Renal pelvis (tissue), 4 donors: ENCODE data around the gene ARMH3. TPM values are rescaled to one million over a fixed set of nuclear protein-coding genes. Genes with fewer than 3 reads are reported as not detected.
"Not testable (repeated sequence)": the region's sequence is repeated elsewhere in the genome, so short reads cannot be mapped to it uniquely, and the experiment has no call there.

Source experiments
- DNase-seq: peaks from one replicate; pipeline ENCODE4 v3.0.0-alpha.2; 2013
- polyA plus RNA-seq, 3 donors: library from polyadenylated mRNA; unstranded; fragments of 120-200 nt; gene quantifications; one replicate each; pipeline ENCODE4 v1.2.1, GENCODE V29; 2013; ENCODE audit not compliant: insufficient read length in 3 of 3

Gene ARMH3
- polyA plus RNA-seq, 3 donors: 16.6 to 20.0 (median 19.6) TPM

DNA sequence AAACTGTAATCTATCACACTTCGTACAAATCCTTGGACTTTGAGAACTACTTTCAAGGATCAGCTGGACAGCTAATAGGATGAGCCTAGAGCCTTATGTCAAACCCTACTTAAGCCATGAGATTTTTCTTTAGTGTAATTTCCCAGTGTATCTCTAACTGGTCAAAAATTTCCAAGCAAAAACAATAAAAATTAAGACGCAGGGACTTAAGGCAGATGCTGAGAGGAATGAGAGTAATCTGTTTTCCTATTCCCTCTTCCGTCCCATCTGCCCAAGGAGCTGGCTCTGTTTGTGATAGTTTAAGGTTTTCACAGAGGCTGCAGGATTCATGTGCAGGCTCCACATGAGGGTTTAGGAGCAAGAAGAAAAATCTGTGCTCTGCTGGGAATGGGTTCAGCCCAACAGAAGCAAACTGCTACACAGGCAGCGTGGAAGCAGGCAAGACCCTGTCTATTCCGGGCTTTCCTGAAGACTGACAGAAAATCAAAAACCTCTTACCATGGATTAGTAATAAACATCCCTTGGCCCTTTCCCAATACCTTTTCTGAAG lies 62.2 kb downstream of the ARMH3 start:
- no peak for DNase-seq

DNA sequence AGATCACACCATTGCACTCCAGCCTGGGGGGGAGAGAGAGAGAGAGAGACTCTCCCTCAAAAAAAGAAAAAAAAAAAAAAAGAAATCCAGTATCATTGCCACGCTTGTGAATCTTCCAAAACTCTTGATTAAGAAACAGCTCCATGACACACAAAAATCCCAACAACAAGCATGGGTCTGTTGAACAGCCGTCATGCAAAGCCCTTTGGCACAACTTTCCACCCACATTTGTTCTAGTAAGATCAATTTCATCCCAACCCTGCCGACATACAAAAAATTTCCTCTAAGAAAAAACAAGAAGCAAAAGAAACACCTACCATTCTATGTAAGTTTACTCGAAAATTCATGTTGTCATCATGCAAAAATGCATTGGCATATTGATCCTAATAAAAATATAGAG lies 62.8 kb downstream of the ARMH3 start:
- no peak for DNase-seq

DNA sequence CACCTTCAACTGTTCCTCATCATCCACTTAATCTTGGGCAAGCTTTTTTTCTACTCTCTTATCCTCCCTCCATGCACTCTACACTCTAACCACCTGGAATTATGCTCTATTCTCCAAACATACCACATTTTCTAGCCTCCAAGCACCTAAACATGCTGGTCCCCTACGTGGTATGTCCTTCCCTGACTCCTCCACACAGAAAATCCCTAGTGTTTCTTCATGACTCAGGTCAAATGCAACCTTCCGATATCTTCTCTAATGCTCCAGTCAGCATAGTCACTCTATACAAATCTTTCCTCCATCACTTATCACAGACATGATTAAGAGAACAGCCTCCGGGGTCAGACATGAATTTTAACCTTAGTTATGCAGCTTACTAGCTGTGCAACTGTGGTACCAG lies 68.8 kb downstream of the ARMH3 start:
- no peak for DNase-seq

DNA sequence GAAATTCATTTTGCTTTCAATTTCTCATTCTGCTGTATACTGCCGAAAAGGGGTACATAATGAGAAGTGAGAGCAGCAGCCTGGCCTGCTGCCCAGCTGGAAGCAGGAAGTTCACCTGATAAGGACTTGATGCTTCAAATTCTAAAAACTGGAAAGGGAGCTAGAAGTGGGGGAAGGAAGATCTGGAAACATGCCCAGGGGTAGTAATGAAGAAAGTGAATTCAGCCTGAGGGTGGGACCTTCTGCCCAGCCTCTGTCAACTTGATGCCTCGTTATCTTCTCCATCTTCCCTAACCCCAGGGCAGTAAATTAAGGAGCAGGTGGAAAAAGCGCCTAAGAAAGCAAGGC lies 69.4 kb downstream of the ARMH3 start:
- no peak for DNase-seq

DNA sequence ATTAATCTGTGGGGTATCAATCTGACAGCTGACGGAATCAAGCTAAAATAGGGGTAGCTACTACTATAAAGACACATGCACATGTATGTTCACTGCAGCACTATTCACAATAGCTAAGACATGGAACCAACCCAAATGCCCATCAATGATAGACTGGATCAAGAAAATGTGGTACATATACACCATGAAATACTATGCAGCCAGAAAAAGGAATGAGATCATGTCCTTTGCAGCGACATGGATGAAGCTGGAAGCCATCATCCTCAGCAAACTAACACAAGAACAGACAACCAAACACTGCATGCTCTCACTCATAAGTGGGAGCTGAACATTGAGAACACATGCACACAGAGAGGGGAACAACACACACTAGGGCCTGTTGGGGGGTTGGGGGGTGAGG lies 75.3 kb downstream of the ARMH3 start:
- not testable (repeated sequence) for DNase-seq

DNA sequence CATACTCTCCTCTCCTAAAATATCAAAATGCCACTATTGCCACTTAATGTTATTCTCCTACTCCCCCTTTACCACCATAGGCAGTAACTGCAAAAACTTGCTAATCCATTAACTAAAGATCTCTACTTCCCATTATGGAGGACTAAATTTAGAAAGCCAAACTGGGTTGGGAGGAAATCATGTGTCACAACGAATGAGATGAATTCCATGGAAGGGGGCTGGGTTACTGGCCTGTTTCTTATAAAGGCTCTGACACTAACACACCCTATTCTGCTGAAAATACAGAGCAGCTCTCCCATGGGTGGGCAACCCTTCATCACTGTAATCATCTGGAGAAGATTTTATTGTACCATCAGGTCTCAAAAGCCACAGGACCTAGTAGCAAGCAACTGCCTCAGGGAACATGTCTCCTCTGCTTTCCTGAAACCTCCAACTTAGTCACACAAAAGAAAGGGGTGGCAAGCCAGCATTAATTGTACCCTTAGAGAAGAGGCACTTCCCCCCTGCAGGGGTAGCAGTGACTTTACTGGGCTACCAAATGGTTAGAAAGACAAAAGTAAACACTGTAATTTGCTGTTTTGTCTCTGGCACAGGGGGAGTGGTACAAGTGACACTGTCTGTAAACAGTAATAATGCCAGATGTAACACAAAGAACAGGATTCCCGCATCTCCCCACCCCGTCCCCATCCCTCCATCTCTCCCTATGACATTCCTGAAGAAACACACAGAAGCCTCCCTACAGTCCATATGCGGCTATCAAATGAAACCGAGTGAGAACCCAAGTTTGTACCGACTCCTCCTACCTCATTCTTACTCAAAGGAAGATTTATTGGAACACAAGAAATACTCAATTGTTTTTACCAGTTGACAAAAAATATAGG lies 81.6 kb downstream of the ARMH3 start:
- no peak for DNase-seq

DNA sequence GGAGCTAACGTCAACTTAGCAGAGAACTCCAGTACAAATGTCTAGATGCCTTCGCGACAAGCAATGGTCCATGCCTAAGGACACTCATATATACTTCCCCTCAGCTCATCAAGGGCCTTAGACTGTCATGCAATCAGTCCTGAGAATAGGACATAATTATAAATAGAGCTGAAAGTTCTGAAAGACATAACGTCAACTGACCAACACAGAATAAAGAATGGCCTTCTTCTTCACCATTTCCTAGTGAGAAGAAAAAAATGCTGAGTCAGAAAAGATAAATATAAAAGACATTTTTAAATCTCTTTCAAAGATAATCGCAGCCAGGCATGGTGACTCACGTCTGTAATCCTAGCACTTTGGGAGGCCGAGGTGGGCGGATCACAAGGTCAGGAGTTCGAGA lies 83.2 kb downstream of the ARMH3 start:
- no peak for DNase-seq

DNA sequence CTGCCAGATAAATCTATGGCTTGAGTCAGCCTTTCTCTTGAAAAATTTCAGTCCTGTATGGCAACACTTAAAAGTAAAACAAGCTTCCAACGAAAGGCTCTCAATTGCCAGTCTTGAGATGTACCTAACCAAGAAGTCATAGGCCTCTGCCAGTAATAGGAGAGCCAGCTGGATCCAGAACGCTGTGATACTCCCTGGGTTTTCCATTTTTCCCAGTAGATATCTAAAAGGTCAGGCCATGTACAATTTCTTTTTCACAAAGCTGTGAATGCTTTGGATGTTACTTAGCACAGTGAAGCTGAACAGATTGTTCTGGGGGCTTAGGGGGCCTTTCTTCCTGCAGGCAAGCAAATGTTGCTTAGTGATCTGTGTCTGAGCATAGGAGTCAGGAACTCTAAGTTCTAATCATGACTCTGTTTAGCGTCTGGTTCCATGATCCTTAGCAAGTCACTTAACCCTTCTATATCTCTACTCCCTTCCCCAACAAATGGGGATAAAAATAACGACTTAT lies 86.5 kb downstream of the ARMH3 start:
- DNase-seq: no peak

DNA sequence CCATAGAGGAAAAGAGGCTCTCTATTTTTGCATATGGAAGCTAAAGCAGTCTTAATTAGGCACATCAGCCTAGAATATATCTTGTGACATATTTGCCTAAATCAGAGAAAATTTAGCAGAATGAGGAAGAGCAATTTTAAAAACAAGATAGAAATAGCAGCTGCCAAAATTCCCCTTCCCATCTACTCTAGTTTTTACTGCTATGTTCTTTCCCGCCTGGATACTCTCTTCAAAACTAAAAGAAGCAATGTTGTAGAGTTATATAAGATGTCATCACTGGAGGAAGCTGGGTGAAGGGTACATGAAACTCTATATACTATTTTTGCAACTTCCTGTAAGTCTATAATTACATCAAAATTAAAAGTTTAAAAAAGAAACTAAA lies 87.0 kb downstream of the ARMH3 start:
- DNase-seq: no peak

DNA sequence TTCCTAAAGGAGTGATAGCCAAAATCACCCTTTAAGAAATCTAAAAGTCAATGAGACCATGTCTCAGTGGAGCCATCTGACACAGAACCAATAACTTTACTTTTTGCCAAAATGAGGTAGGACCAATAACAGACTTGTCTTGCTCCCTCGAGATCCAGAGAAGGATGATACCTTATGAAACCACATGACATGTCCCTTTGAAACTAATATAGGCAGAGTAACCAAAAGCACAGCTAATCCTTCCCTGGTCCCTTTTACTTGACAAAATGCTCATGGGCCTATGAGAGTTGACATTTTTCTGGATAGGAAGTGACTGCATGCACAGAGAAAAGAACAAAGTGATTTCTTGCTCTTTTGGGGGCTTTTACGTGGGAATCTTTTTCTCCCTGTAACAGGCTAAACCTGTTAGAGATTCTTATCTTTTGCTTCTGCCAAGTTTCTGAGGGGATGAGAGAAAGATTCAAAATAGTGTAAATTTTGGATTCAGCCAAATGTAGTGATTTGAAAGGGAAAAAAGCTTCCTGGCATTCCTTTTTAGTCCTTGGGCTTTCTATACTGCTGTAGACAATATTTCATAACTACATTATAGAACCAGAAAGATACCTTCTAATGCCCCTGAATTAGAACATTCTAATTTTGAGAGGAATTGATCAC lies 87.6 kb downstream of the ARMH3 start:
- DNase-seq: no peak

DNA sequence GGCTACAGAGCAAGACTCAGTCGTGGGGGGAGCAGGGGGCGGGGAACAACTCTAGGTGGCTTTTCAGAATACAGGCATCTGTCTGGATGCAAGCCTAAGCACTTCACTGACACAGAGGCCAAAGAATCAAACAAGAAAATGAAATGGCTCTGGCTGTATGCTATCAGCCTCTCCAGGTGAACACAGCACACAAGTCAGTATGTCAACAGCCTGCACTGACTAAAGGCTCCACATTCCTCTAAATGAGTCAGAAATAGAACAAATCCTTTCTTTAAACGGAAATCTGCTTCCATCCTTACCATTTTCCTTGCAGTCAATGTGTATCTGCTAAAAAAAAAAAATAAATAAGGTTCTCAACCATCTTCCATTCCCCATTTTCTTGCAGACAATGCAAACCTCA lies 88.3 kb downstream of the ARMH3 start:
- DNase-seq: no peak

DNA sequence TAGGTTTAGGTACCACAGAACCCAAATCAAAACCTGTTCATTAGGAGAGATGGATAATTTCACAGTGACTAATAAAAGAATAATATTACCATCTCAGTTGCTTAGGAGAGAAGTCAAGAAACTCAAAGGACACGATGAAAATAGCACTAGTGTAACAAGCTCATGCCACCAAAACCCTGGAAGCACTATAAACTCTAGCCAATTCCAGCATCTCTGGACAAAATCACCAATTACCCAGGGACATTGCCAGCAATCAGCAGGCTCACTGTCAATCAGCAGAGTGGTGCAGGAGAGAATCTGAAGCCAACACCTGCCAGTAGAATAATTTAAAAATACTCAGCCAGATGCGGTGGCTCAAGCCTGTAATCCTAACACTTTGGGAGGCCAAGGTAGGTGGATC lies 88.9 kb downstream of the ARMH3 start:
- DNase-seq: no peak

DNA sequence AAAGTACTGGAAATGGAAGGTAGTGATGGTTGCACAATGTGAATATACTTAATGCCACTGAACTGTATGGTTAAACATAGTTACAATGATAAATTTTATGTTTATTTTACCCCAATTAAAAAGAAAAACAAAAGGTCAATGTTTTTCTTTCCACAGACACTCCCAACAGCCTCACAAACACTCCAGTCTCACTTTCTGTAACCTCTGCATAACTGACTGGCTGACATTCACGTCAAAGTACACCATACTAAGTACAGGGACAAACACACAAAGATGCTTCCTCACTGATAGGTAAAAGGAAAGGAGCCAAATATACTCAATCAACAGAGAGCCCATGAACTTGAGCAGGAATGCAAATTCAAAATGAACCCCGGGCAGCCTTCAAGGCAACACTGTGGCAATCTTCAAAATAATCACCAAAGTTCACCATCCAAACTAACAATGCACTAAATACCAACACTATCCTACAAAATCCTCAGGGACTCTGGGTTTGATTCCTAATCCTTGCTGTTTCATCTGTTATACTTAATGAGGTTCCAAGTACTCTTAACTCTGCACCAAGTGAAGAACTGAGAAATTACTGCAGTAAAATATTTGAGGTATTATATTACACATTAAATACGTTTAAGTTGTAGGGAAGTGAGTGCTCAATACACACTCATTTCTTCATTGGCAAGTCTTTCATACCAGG lies 90.8 kb downstream of the ARMH3 start:
- no peak for DNase-seq

DNA sequence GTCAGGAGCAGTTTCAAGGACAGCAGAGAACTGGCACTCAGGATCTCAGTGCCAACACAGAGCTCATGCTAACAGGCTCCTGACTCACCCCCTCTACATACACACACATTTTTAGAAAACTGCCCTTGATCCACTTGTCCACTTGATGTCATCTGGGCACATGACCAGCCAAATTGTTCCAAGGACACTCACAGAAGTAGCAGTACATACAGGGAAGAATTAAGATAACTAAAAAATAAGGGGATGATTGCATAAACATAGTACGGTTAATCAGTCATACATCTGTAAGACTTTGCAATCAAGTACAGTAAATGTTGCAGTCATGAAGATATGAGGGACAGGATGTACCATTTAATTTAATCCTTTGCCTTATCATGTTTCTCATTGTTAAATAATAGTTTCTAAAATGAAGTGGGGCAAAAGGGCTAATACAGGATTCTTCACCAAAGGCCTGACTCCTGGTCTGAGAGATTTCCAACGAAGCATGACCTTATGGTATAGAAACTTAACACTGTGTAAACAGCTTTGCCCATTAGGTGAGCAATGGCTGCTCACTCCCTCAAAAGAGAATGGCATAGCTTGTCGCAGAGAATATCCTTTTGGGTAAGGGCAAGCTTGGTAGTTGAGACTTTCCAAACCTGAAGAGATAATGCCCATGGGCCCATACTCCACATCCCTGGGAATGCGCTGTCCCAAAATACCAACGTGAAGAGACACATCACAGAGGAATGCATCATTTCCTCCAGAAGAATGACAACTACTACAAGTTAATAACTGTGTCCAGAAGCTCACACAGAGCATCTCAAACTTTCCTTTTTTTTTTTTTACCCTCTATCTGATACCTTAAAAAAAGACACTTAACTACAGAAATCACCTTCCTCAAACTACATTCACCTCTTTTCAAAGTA lies 94.1 kb downstream of the ARMH3 start:
- DNase-seq: no peak

DNA sequence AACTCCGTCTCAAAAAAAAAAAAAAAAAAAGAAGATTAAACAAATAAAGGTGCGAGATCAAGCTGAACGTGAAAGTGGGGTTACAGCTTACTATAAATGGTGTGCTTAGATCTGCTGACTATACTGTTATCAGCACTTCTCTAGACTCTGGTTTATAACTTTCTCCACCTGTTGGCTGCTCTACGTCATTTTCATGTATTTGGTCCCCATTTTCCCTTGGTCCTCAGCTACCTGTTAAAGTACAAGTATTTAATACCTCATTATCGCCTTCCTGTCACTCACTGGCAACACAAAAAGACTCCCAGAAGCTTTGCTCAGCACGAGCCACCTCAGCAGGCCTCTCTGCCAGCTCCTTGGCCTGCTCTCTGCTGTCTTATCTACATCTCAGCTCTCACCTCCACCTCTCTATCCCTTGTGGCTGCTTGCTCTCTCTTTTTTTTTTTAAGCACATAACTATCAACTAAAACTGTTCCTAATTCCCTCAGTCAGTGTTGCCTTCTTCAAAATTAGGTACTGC lies 95.0 kb downstream of the ARMH3 start:
- DNase-seq: no peak

DNA sequence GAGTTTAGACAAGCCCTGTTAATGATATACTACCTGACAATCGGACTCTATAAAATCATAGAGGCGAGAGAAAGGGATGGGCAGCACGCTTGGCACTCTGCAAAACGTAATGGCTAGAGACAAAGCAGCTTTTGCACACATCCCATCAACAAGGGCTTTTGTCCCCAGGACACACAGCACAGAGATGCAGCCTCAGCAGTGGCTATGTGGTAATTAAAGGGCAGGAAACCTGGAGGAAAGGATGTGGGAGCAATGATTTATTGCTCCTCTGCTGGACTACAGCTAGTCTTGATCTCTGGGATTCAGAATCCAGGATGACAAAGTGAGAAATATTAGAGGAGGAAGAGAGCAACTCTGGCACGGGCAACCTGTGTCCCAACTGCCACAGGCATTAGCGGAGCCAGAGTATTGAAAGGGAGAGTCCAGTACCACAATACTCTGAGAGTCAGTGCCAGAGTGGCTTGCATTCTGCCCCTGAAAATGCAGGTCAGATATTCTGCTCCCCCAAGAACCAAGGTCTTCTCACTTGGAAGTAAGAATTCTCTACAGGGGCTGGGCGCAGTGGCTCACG lies 96.5 kb downstream of the ARMH3 start:
- no peak for DNase-seq

DNA sequence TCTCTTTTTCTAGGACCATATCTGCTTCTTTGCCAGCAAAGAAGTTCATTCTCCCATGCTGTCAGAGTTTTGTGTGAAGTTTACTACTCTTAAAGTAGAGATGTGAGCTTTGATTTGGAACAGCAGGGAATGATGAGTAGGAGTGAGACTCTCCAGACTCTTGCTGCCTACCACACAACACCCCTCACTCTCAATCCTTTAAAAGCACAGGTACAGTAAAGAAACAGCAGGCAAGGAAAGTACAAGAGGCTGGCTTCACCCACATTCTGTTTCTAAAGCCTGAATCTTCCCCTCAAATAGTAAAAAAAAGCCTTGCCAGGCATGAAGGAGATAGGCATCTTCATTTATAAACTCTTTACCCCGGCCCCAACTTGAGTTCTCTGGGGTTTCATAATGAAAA lies 97.3 kb downstream of the ARMH3 start:
- no peak for DNase-seq

DNA sequence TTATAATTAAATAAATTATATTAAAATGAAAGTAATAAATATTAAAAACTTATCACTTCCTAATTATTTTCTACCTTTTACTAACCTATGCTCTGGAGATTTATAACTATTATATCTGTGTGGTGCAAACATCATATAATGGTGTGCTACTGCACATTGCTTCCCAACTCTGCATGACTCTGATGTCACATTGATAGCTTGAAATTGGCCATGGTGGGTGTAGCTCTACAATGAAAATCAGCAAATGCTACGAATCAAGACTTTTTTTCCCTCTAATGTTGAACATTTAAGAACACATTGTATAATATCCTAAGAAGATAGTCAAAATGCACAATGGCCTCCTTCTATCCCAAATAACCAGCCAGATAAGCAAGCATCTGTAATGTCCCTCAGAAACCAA lies 99.1 kb downstream of the ARMH3 start:
- no peak for DNase-seq

DNA sequence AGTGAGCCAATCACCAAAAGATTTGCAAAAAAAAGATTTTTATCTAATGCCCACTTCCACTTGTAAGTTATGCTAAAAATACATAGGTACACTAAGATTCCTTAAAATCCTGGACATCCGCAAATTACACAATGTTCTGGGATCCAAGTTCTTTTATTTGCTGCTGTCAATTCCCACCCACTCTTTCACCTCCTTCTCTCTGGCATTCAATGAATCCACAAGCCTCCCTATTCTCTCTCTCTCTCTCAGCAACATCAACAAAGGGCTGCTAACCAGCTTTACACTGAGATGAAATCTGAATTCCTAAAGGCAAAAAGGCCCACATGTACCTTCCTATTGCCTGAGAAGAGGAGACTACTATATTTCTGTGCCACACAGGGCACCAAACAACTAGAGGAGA lies 99.9 kb downstream of the ARMH3 start:
- DNase-seq: no peak

DNA sequence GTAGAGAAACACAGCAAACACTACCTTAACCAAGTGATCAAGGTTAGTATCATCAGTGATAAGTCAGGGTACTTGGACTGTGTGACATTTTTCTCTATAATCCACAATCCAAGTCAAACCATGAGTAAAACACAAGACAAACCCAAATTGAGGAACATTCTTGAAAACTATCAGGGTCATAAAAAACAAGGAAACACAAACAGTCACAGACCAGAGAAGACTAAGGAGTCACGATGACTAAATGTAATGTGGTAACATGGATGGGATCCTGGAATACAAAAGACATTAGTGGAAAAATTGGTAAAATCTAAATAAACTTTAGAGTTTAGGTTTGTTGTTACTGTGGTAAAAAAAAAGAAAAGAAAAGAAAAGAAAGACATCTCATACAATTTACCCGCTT lies 103.8 kb downstream of the ARMH3 start:
- no peak for DNase-seq

DNA sequence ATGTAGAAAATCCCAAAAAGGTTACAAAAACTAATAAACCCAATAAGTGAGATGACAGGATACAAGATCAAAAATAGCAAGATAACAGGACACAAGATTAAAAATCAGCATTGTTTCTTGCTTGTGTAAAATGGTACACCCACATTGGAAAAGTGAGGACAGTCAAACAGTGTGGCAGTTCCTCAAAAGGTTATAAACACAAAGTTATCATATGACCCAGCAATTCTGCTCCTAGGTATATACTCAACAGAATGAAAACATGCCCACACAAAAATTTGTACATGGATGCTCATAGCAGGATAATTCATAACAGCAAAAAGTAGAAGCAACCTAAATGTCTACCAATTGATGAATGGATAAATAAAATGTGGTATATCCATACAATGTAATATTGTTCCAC lies 105.8 kb downstream of the ARMH3 start:
- no peak for DNase-seq
